Tibial nerve (tissue), 4 donors: ENCODE measurements around the gene CCDC78. TPM values are rescaled to one million over a fixed set of nuclear protein-coding genes. Genes with fewer than 3 reads are reported as not detected.
"Not testable (repeated sequence)": the region's sequence is repeated elsewhere in the genome, so short reads cannot be mapped to it uniquely, and the experiment has no call there.

Experiments
- DNase-seq, 2 donors: peaks; one replicate each; pipeline ENCODE4 v3.0.0-alpha.2; 2019; ENCODE audit warnings: low spot score in 2 of 2
- H3K27ac ChIP-seq, 4 donors: fragments of 200-600 bp; sonication (generic) in 3 of 4; one replicate each; pipeline ENCODE4 v1.5.1; 2017 to 2019; ENCODE audit warnings: mild to moderate bottlenecking in 1 of 4
- H3K27me3 ChIP-seq, 2 donors: fragments of 200-600 bp; sonication (generic) in 1 of 2; one replicate each; pipeline versions ENCODE4 v1.5.1 to v1.6.0; 2017 to 2019
- H3K36me3 ChIP-seq, 3 donors: fragments of 200-600 bp; sonication (generic); one replicate each; pipeline ENCODE4 v1.5.1; 2018 to 2019
- H3K4me1 ChIP-seq, 4 donors: fragments of 200-600 bp; sonication (generic) in 3 of 4; one replicate each; pipeline ENCODE4 v1.5.1; 2017 to 2019
- H3K4me3 ChIP-seq, 4 donors: fragments of 200-600 bp; sonication (generic) in 3 of 4; one replicate each; pipeline ENCODE4 v1.5.1; 2017 to 2019; ENCODE audit warnings: mild to moderate bottlenecking in 1 of 4, moderate library complexity in 1 of 4
- H3K9me3 ChIP-seq, 4 donors: fragments of 200-600 bp; sonication (generic) in 3 of 4; one replicate each; pipeline ENCODE4 v1.5.1; 2017 to 2019
- CTCF ChIP-seq, 5 experiments: fragments of 200-600 bp in 3 of 5; fragments of 450-650 bp in 2 of 5; sonication (generic) in 3 of 5; IDR thresholded peaks; one replicate each; pipeline ENCODE4 v1.5.1; 2016 to 2019; ENCODE audit warnings: antibody characterized with exemption in 5 of 5, mild to moderate bottlenecking in 3 of 5, moderate library complexity in 2 of 5
- EP300 ChIP-seq, 2 donors: sonication (generic); formaldehyde crosslinking; IDR thresholded peaks; one replicate each; pipeline ENCODE4 v1.6.1; 2017; ENCODE audit warnings: antibody characterized with exemption in 2 of 2, mild to moderate bottlenecking in 1 of 2
- POLR2A ChIP-seq, 2 donors: fragments of 450-650 bp; IDR thresholded peaks; one replicate each; pipeline ENCODE4 v1.6.1; 2017; ENCODE audit warnings: antibody characterized with exemption in 2 of 2, mild to moderate bottlenecking in 2 of 2, moderate library complexity in 2 of 2
- WGBS, 2 donors: methylation state at CpG; one replicate each; pipeline ENCODE4 v1.1.5; 2018; 5-methylcytosine and 5-hydroxymethylcytosine counted together
- total RNA-seq, 4 donors: library from RNA; depleted of rRNA; stranded (reverse); fragments of >200 nt; gene quantifications; one replicate each; pipeline ENCODE4 v1.1.0, GENCODE V29; 2016

The CCDC78 gene
- total RNA-seq, 4 donors from 2014 or later = 0.63 to 7.5 (median 3.0) TPM

GRCh38 chr16:759110-759910 is 33.1 kb upstream of the CCDC78 start:
- Histone ChIP-seq H3K36me3 (no peaks in the 10 kb centered on the region), H3K9me3 (peaks cover 0 to 8% (median 0%) of the 10 kb centered on the region in 4 donors), H3K4me1 (no peaks in the 10 kb centered on the region), H3K27ac (no peak overlapping the region), H3K27me3 (peaks cover 0 to 9% of the 10 kb centered on the region in 2 donors), H3K4me3 (no peak overlapping the region)
- 73 to 79% methylated on average over 19 to 33 of the region's 34 CpGs for WGBS, 2 donors
- DNase-seq = no peak
- TF ChIP-seq EP300 (IDR thresholded peaks at IDR 0.05) (no peak), POLR2A (IDR thresholded peaks at IDR 0.05) (no peak), CTCF (IDR thresholded peaks at IDR 0.05) (no peak)

GRCh38 chr16:756428-756827 is 30.2 kb upstream of the CCDC78 start:
- Histone ChIP-seq H3K9me3 (peaks cover 0 to 8% (median 0%) of the 10 kb centered on the region in 4 donors), H3K27me3 (peaks cover 0 to 22% of the 10 kb centered on the region in 2 donors), H3K27ac (no peak overlapping the region), H3K4me3 (no peak overlapping the region), H3K36me3 (no peaks in the 10 kb centered on the region), H3K4me1 (no peaks in the 10 kb centered on the region)
- 93 to 94% methylated on average over 5 of the region's 5 CpGs for WGBS, 2 donors
- DNase-seq = no peak
- TF ChIP-seq POLR2A (IDR thresholded peaks at IDR 0.05) (no peak), EP300 (IDR thresholded peaks at IDR 0.05) (no peak), CTCF (IDR thresholded peaks at IDR 0.05) (no peak)

GRCh38 chr16:754656-755055 is 28.4 kb upstream of the CCDC78 start:
- Histone ChIP-seq H3K27me3 (peaks cover 0 to 23% of the 10 kb centered on the region in 2 donors), H3K27ac (no peak overlapping the region), H3K4me1 (no peaks in the 10 kb centered on the region), H3K36me3 (no peaks in the 10 kb centered on the region), H3K9me3 (peaks cover 0 to 8% (median 0%) of the 10 kb centered on the region in 4 donors), H3K4me3 (no peak overlapping the region)
- 51 to 64% methylated on average over 11 of the region's 11 CpGs for WGBS, 2 donors
- TF ChIP-seq CTCF (IDR thresholded peaks at IDR 0.05) = no peak
- DNase-seq = no peak

DNA sequence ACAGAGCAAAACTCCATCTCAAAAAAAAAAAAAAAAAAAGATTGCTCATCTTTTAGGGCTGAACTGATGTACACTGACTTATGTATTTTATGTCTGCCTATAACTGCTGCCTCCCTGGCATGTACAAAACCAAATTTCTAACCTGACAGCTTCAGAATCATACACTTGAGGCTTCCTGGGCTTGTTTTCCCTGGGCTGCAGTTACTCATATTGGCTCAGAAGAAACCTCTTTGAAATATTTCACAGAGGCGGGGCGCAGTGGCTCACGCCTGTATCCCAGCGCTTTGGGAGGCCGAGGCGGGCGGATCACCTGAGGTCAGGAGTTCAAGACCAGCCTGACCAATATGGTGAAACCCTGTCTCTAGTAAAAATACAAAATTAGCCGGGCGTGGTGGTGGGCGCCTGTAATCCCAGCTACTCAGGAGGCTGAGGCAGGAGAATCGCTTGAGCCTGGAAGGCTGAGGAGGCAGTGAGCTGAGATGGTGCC is 27.9 kb upstream of the CCDC78 start:
- DNase-seq = not testable (repeated sequence)
- WGBS, 2 donors = 83 to 88% methylated on average over 11 of the region's 11 CpGs

GRCh38 chr16:752007-752312 is 25.7 kb upstream of the CCDC78 start:
- 29 to 31% methylated on average over 9 to 10 of the region's 10 CpGs for WGBS, 2 donors
- peaks cover 0 to 23% of the 10 kb centered on the region in 2 donors for H3K27me3 ChIP-seq
- H3K9me3 ChIP-seq = peaks cover 0 to 7% (median 0%) of the 10 kb centered on the region in 4 donors
- no peak overlapping the region for H3K4me3 ChIP-seq
- H3K4me1 ChIP-seq = no peaks in the 10 kb centered on the region
- no peak for DNase-seq
- H3K27ac ChIP-seq = no peak overlapping the region
- no peaks in the 10 kb centered on the region for H3K36me3 ChIP-seq
- TF ChIP-seq POLR2A (IDR thresholded peaks at IDR 0.05) = no peak
- no peak for TF ChIP-seq EP300 (IDR thresholded peaks at IDR 0.05)
- TF ChIP-seq CTCF (IDR thresholded peaks at IDR 0.05) = no peak

More for the DNA sequence above, 27.9 kb upstream of the CCDC78 start:
- H3K27ac ChIP-seq, H3K4me1 ChIP-seq, H3K4me3 ChIP-seq, H3K36me3 ChIP-seq, H3K9me3 ChIP-seq: not testable (repeated sequence)
- H3K27me3 ChIP-seq = peaks cover 0 to 23% of the 10 kb centered on the region in 2 donors
